H1 (cell line): ENCODE measurements around the gene GARNL3. TPM values are rescaled to one million over a fixed set of nuclear protein-coding genes. Genes with fewer than 3 reads are reported as not detected.

Source experiments
- CTBP2 ChIP-seq: IDR thresholded peaks from 2 replicates; pipeline ENCODE4 v1.7.0; 2011; ENCODE audit warnings: borderline replicate concordance, mild to moderate bottlenecking, moderate library complexity, mixed read lengths, low read length; ENCODE audit not compliant: insufficient read depth, insufficient read length
- EP300 ChIP-seq, 2 experiments: IDR thresholded peaks; 1 replicate in 1 of 2; 2 replicates in 1 of 2; pipeline ENCODE4 v1.6.1; 2011 to 2012; ENCODE audit warnings: low read depth in 2 of 2, low read length in 2 of 2, mild to moderate bottlenecking in 2 of 2, borderline replicate concordance in 1 of 2, inconsistent platforms in 1 of 2, moderate library complexity in 1 of 2
- NANOG ChIP-seq: IDR thresholded peaks from 2 replicates; pipeline ENCODE4 v1.6.1; 2011; ENCODE audit warnings: low read length, low read depth, mild to moderate bottlenecking, inconsistent platforms; ENCODE audit not compliant: insufficient read depth, poor library complexity, severe bottlenecking
- NRF1 ChIP-seq: IDR thresholded peaks from 2 replicates; pipeline ENCODE4 v1.6.1; 2011; ENCODE audit warnings: mild to moderate bottlenecking, low read depth, low read length, improper control_type of control experiment
- RAD21 ChIP-seq, 2 experiments: IDR thresholded peaks in 1 of 2; conservative IDR thresholded peaks in 1 of 2; 2 replicates each; pipeline ENCODE4 v1.6.1; 2011; ENCODE audit warnings: low read depth in 2 of 2, low read length in 2 of 2, improper control_type of control experiment in 1 of 2, inconsistent platforms in 1 of 2, mild to moderate bottlenecking in 1 of 2, moderate library complexity in 1 of 2
- RBBP5 ChIP-seq: IDR thresholded peaks from 2 replicates; pipeline ENCODE4 v1.7.1; 2012; ENCODE audit warnings: low read depth, mild to moderate bottlenecking, inconsistent platforms, low read length, moderate library complexity, borderline replicate concordance
- SP1 ChIP-seq: IDR thresholded peaks from 2 replicates; pipeline ENCODE4 v1.6.1; 2011; ENCODE audit warnings: low read depth, low read length
- SP4 ChIP-seq: IDR thresholded peaks from 2 replicates; pipeline ENCODE4 v1.6.1; 2012; ENCODE audit warnings: low read length, inconsistent platforms
- SRF ChIP-seq: IDR thresholded peaks from 2 replicates; pipeline ENCODE4 v1.6.1; 2011; ENCODE audit warnings: mild to moderate bottlenecking, low read depth, low read length, moderate library complexity
- YY1 ChIP-seq: IDR thresholded peaks from 2 replicates; pipeline ENCODE4 v1.6.1; 2011; ENCODE audit warnings: low read depth, mild to moderate bottlenecking, low read length
- ZNF274 ChIP-seq: IDR thresholded peaks from 2 replicates; pipeline ENCODE4 v1.7.0; 2012; ENCODE audit warnings: low read length, borderline replicate concordance; ENCODE audit errors: extremely low read depth
- polyA plus RNA-seq, 7 experiments: library from polyadenylated mRNA; depleted of rRNA in 3 of 7; stranded (reverse) in 5 of 7; unstranded in 2 of 7; fragments of >200 nt in 5 of 7; fragments of 200-250 nt in 2 of 7; gene quantifications; 1 replicate in 5 of 7; 2 replicates in 1 of 7; 4 replicates in 1 of 7; pipeline versions ENCODE4 v1.2.1 to v1.2.3, GENCODE V29; 2011 to 2013; ENCODE audit warnings: missing spikeins in 2 of 7, mixed read lengths in 2 of 7
- total RNA-seq: library from RNA; stranded (reverse); fragmentation: NEBNext Ultra II Directional; extraction: Animal tissue kit (Norgen Biotek cat#: 25700); gene quantifications from 2 replicates; pipeline ENCODE4 v1.2.1, GENCODE V29; 2021

GARNL3 gene
- total and polyA plus RNA-seq, 2 of the 8 experiments (the other 6 are each of a cell fraction or from before 2014, with no cell fraction given), result 6.5 to 18.3 TPM

- TF ChIP-seq NANOG, result no peak
- no peak for TF ChIP-seq YY1
- no peak for TF ChIP-seq CTBP2
- no peak for TF ChIP-seq SP4
- no peak for TF ChIP-seq SRF
- TF ChIP-seq ZNF274, result no peak
- no peak for TF ChIP-seq EP300 (IDR thresholded peaks at IDR 0.05; ENCODE audit: borderline replicate concordance in 1 of 2, low read depth in 2 of 2, low read length in 2 of 2)
- TF ChIP-seq SP1, result no peak
- TF ChIP-seq RBBP5, result no peak
- no peak for TF ChIP-seq RAD21 (IDR thresholded peaks at IDR 0.05 in 1 of 2, conservative IDR thresholded peaks at IDR 0.05 in 1 of 2; ENCODE audit: low read depth in 2 of 2, low read length in 2 of 2)
- no peak for TF ChIP-seq NRF1
- TF ChIP-seq, all 59 proteins: peak for 0
These were observed 42.0 kb upstream of the GARNL3 start (continued) for GRCh38 chr9:127222388-127223095.
